Measurements from ENCODE around the gene KIF3C.

GRCh38 chr2:25903216-25903776 is 79.0 kb downstream of the KIF3C start:
- TF ChIP-seq SUZ12 (IDR thresholded peaks at IDR 0.05; ENCODE audit: extremely low read depth, insufficient read depth, insufficient read length) (no peak), YY1 (IDR thresholded peaks at IDR 0.05; ENCODE audit: insufficient read depth, insufficient read length) (no peak), ZNF274 (IDR thresholded peaks at IDR 0.05; ENCODE audit: low read depth, low read length) (no peak)

All from NT2/D1 (cell line).